ENCODE measurements around the gene PFDN1.

- no peak for TF ChIP-seq EZH2phosphoT487 (IDR thresholded peaks at IDR 0.05; ENCODE audit: borderline replicate concordance, low read length)
- TF ChIP-seq, protein P1, sequence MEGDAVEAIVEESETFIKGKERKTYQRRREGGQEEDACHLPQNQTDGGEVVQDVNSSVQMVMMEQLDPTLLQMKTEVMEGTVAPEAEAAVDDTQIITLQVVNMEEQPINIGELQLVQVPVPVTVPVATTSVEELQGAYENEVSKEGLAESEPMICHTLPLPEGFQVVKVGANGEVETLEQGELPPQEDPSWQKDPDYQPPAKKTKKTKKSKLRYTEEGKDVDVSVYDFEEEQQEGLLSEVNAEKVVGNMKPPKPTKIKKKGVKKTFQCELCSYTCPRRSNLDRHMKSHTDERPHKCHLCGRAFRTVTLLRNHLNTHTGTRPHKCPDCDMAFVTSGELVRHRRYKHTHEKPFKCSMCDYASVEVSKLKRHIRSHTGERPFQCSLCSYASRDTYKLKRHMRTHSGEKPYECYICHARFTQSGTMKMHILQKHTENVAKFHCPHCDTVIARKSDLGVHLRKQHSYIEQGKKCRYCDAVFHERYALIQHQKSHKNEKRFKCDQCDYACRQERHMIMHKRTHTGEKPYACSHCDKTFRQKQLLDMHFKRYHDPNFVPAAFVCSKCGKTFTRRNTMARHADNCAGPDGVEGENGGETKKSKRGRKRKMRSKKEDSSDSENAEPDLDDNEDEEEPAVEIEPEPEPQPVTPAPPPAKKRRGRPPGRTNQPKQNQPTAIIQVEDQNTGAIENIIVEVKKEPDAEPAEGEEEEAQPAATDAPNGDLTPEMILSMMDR (IDR thresholded peaks at IDR 0.05; ENCODE audit: low read depth, low read length, poor library complexity, severe bottlenecking) = no peak
These were observed 18.9 kb upstream of the PFDN1 start for GRCh38 chr5:140321796-140322195.
